ENCODE measurements around the gene NME4. TPM values are rescaled to one million over a fixed set of nuclear protein-coding genes. Genes with fewer than 3 reads are reported as not detected.
A peak's percentile ranks its signal among the peaks of the same experiment; 100 is the strongest.

NME4 gene
- polyA plus RNA-seq, 3 donors, result 26.7 to 31.4 (median 26.9) TPM

DNA sequence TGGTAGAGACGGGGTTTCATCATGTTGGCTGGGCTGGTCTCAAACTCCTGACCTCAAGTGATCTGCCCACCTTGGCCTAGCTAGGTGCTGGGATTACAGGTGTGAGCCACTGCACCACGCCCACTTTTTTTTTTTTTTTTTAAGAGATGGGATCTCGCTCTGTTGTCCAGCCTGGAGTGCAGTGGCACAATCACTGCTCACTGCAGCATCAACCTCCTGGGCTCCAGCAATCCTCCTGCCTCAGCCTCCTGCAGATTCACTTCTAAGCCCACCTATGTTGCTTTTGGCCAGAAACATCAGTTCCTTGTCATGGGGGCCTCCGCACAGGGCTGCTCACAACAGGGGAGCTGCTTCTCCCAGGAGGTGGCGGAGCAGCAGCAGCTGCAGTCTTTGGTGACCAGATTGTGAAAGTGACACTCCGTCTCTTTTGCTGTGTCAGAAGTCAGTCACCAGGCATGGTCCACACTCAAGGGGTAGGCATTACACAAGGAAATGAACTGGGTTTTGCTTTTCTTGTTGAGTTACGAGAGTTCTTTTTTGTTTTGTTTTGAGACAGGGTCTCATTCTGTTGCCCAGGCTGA is 4.5 kb upstream of the NME4 start:
- WGBS (ENCODE audit: insufficient coverage), result 31% methylated on average over 4 of the region's 7 CpGs
- Mint-ChIP-seq H3K36me3 (peaks cover 0 to 2% of the 10 kb centered on the region in 2 donors), H3K27ac (peak overlapping the region; percentile 40 to 84 (median 71)), H3K4me1 (peaks cover 15% of the 10 kb centered on the region), H3K9me3 (peaks cover 0 to 9% (median 4%) of the 10 kb centered on the region in 7 donors), H3K27me3 (ENCODE audit: low read depth in 3 of 3) (peaks cover 3 to 6% (median 4%) of the 10 kb centered on the region in 3 donors), H3K4me3 (peak overlapping the region in 1 of 2 donors; percentile 41)
- H3K9ac ChIP-seq (ENCODE audit: insufficient read depth, low read length, poor library complexity, severe bottlenecking), result no peak overlapping the region
- peak; percentile 27 to 76 (median 61) for DNase-seq
- H2AFZ ChIP-seq (ENCODE audit: insufficient read depth, low read depth, low read length, poor library complexity, severe bottlenecking), result peak overlapping the region; percentile 46
- no peaks in the 10 kb centered on the region for H3K27me3 ChIP-seq (ENCODE audit: control insufficient read depth in 2 of 2, insufficient read depth in 2 of 2, low read length in 2 of 2)
- H3K79me2 ChIP-seq (ENCODE audit: insufficient read depth, low read length), result no peaks in the 10 kb centered on the region
- peaks cover 0 to 3% of the 10 kb centered on the region in 2 donors for H3K9me3 ChIP-seq (replicated peaks in 1 of 2; ENCODE audit: control insufficient read depth in 1 of 2, insufficient read depth in 1 of 2, low read length in 2 of 2)
- H3K4me3 ChIP-seq (replicated peaks in 1 of 3; ENCODE audit: low read depth in 2 of 3, low read length in 3 of 3), result no peak overlapping the region
- peaks cover 16 to 17% of the 10 kb centered on the region in 2 donors for H3K4me1 ChIP-seq (ENCODE audit: control insufficient read depth in 1 of 2, insufficient read depth in 2 of 2, low read length in 2 of 2)
- peak; percentile 27 for TF ChIP-seq CTCF (IDR thresholded peaks at IDR 0.05)
- intact Hi-C loops (cut with micrococcal nuclease), result no loop called here
- no peak overlapping the region for H3K4me2 ChIP-seq (replicated peaks; ENCODE audit: extremely low read depth, low read length, poor library complexity, severe bottlenecking)
- no peaks in the 10 kb centered on the region for H4K20me1 ChIP-seq (ENCODE audit: insufficient read depth, low read length)
- H3K27ac ChIP-seq (ENCODE audit: low read depth in 1 of 2, low read length in 2 of 2), result peak overlapping the region in 1 of 2 donors; percentile 7
- no peaks in the 10 kb centered on the region for H3K36me3 ChIP-seq (replicated peaks in 1 of 2; ENCODE audit: control insufficient read depth in 1 of 2, insufficient read depth in 2 of 2, low read length in 2 of 2)

- no peaks in the 10 kb centered on the region for H3K36me3 ChIP-seq (replicated peaks in 1 of 2; ENCODE audit: control insufficient read depth in 1 of 2, insufficient read depth in 2 of 2, low read length in 2 of 2)
- H3K27ac ChIP-seq (ENCODE audit: low read depth in 1 of 2, low read length in 2 of 2), result no peak overlapping the region
- H3K36me3 Mint-ChIP-seq, result peaks cover 0 to 6% of the 10 kb centered on the region in 2 donors
- no peaks in the 10 kb centered on the region for H4K20me1 ChIP-seq (ENCODE audit: insufficient read depth, low read length)
- H3K79me2 ChIP-seq (ENCODE audit: insufficient read depth, low read length), result peaks cover 1% of the 10 kb centered on the region
- H3K27ac Mint-ChIP-seq, result peak overlapping the region in 1 of 7 donors; percentile 82
- peak overlapping the region; percentile 46 for H2AFZ ChIP-seq (ENCODE audit: insufficient read depth, low read depth, low read length, poor library complexity, severe bottlenecking)
- H3K27me3 Mint-ChIP-seq (ENCODE audit: low read depth in 3 of 3), result peaks cover 3 to 6% (median 4%) of the 10 kb centered on the region in 3 donors
- peak overlapping the region; percentile 74 for H3K4me2 ChIP-seq (replicated peaks; ENCODE audit: extremely low read depth, low read length, poor library complexity, severe bottlenecking)
- peaks cover 33% of the 10 kb centered on the region for H3K4me1 Mint-ChIP-seq
- H3K4me1 ChIP-seq (ENCODE audit: control insufficient read depth in 1 of 2, insufficient read depth in 2 of 2, low read length in 2 of 2), result peaks cover 35 to 41% of the 10 kb centered on the region in 2 donors
- TF ChIP-seq CTCF (IDR thresholded peaks at IDR 0.05), result no peak
- peaks cover 0 to 3% of the 10 kb centered on the region in 2 donors for H3K9me3 ChIP-seq (replicated peaks in 1 of 2; ENCODE audit: control insufficient read depth in 1 of 2, insufficient read depth in 1 of 2, low read length in 2 of 2)
- H3K4me3 ChIP-seq (replicated peaks in 1 of 3; ENCODE audit: low read depth in 2 of 3, low read length in 3 of 3), result peak overlapping the region in 1 of 3 experiments; percentile 73
- H3K27me3 ChIP-seq (ENCODE audit: control insufficient read depth in 2 of 2, insufficient read depth in 2 of 2, low read length in 2 of 2), result no peaks in the 10 kb centered on the region
- H3K9ac ChIP-seq (ENCODE audit: insufficient read depth, low read length, poor library complexity, severe bottlenecking), result no peak overlapping the region
- H3K4me3 Mint-ChIP-seq, result peak overlapping the region; percentile 85 to 92
- intact Hi-C loops (cut with micrococcal nuclease), result loop anchor here in 1 of 2 donors (5.0 kb wide), 1 partner anchor 131 kb away; the partner anchor contains the start of gene CAPN15
- no CpG with 5 or more reads among the region's 3 CpGs for WGBS (ENCODE audit: insufficient coverage)
- peaks cover 0 to 9% (median 4%) of the 10 kb centered on the region in 7 donors for H3K9me3 Mint-ChIP-seq
- no peak for DNase-seq
Measured at GRCh38 chr16:396199-396598, 800 bp upstream of the NME4 start.

Data from CD14-positive monocyte (primary cell).